ENCODE data around the gene SPEM2.
A peak's percentile ranks its signal among the peaks of the same experiment; 100 is the strongest.

SPEM2 gene

GRCh38 chr17:7425316-7425715 lies at the start of gene SPEM2:
TSS of gene SPEM2 (plus strand) at chr17:7425616. CDS start at chr17:7425689, 73 bp downstream.
- DNase-seq (ENCODE audit: low spot score): no peak

GRCh38 chr17:7379134-7379533 lies 46.3 kb upstream of the SPEM2 start:
- DNase-seq (ENCODE audit: low spot score): no peak

- DNase-seq (ENCODE audit: low spot score): no peak
Measured at GRCh38 chr17:7380321-7380720, 45.1 kb upstream of the SPEM2 start.

GRCh38 chr17:7380855-7381683 lies 44.3 kb upstream of the SPEM2 start, which contains the start of gene TNK1:
TSS of gene TNK1 (plus strand) at chr17:7381089. CDS start at chr17:7382927, 1,838 bp downstream.
- peak; percentile 55 for DNase-seq (ENCODE audit: low spot score)

- DNase-seq (ENCODE audit: low spot score): no peak
Measured at GRCh38 chr17:7382901-7383300, 42.5 kb upstream of the SPEM2 start.

GRCh38 chr17:7383371-7383741 lies 42.1 kb upstream of the SPEM2 start:
- DNase-seq (ENCODE audit: low spot score): no peak

GRCh38 chr17:7383742-7384488 lies 41.5 kb upstream of the SPEM2 start:
- no peak for DNase-seq (ENCODE audit: low spot score)

- DNase-seq (ENCODE audit: low spot score): no peak
Measured at GRCh38 chr17:7384489-7385081, 40.8 kb upstream of the SPEM2 start.

- no peak for DNase-seq (ENCODE audit: low spot score)
Measured at GRCh38 chr17:7388856-7389255, 36.6 kb upstream of the SPEM2 start.

GRCh38 chr17:7389924-7390910 lies 35.2 kb upstream of the SPEM2 start:
- DNase-seq (ENCODE audit: low spot score): no peak

- DNase-seq (ENCODE audit: low spot score): no peak
Measured at GRCh38 chr17:7391307-7391706, 34.1 kb upstream of the SPEM2 start.

GRCh38 chr17:7392696-7393612 lies 32.5 kb upstream of the SPEM2 start:
- no peak for DNase-seq (ENCODE audit: low spot score)

GRCh38 chr17:7393613-7394451 lies 31.6 kb upstream of the SPEM2 start:
- peak; percentile 35 for DNase-seq (ENCODE audit: low spot score)

GRCh38 chr17:7394452-7395191 lies 30.8 kb upstream of the SPEM2 start, which contains the start of gene PLSCR3:
TSS of gene PLSCR3 (minus strand) at chr17:7394525. CDS start at chr17:7394110, 415 bp downstream.
- peak; percentile 86 for DNase-seq (ENCODE audit: low spot score)

- DNase-seq (ENCODE audit: low spot score): no peak
Measured at GRCh38 chr17:7396147-7396546, 29.3 kb upstream of the SPEM2 start.

- DNase-seq (ENCODE audit: low spot score): no peak
Measured at GRCh38 chr17:7398612-7399011, 26.8 kb upstream of the SPEM2 start.

GRCh38 chr17:7403043-7403726 lies 22.2 kb upstream of the SPEM2 start:
- no peak for DNase-seq (ENCODE audit: low spot score)

GRCh38 chr17:7403727-7403976 lies 21.8 kb upstream of the SPEM2 start:
- peak; percentile 81 for DNase-seq (ENCODE audit: low spot score)

Data from RKO (cell line).